ENCODE data around the gene ATRNL1.

The ATRNL1 gene

DNA sequence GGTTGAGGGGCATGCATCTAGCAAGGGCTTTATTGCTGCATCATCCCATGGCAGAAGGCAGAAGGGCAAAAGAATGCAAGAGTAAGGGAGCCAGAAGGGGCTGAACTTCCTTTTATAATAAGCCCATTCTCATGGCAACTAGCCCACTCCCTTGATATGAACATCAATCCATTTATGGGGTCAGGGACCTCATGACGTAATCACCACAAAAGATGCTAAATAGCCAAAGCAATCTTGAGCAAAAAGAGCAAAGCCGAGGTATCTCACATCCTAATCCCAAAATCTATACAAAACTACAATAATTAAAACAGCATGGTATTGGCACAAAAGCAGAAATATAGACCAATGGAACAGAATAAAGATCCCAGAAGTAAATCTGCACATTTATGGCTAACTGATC is 499.9 kb downstream of the ATRNL1 start:
- Histone ChIP-seq H3K9me3 (ENCODE audit: severe bottlenecking) (no peaks in the 10 kb centered on the region), H3K27me3 (ENCODE audit: insufficient read depth, poor library complexity, severe bottlenecking) (no peaks in the 10 kb centered on the region), H3K27ac (ENCODE audit: poor library complexity, severe bottlenecking) (no peak overlapping the region), H3K4me1 (ENCODE audit: insufficient read depth, poor library complexity, severe bottlenecking) (no peaks in the 10 kb centered on the region), H3K4me3 (ENCODE audit: severe bottlenecking) (no peak overlapping the region), H3K36me3 (ENCODE audit: low read depth) (no peaks in the 10 kb centered on the region)
- ATAC-seq (ENCODE audit: low read depth), result no peak
- DNase-seq (ENCODE audit: low spot score), result no peak
- TF ChIP-seq, protein P1, sequence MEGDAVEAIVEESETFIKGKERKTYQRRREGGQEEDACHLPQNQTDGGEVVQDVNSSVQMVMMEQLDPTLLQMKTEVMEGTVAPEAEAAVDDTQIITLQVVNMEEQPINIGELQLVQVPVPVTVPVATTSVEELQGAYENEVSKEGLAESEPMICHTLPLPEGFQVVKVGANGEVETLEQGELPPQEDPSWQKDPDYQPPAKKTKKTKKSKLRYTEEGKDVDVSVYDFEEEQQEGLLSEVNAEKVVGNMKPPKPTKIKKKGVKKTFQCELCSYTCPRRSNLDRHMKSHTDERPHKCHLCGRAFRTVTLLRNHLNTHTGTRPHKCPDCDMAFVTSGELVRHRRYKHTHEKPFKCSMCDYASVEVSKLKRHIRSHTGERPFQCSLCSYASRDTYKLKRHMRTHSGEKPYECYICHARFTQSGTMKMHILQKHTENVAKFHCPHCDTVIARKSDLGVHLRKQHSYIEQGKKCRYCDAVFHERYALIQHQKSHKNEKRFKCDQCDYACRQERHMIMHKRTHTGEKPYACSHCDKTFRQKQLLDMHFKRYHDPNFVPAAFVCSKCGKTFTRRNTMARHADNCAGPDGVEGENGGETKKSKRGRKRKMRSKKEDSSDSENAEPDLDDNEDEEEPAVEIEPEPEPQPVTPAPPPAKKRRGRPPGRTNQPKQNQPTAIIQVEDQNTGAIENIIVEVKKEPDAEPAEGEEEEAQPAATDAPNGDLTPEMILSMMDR (IDR thresholded peaks at IDR 0.05; ENCODE audit: poor library complexity, severe bottlenecking), result no peak

DNA sequence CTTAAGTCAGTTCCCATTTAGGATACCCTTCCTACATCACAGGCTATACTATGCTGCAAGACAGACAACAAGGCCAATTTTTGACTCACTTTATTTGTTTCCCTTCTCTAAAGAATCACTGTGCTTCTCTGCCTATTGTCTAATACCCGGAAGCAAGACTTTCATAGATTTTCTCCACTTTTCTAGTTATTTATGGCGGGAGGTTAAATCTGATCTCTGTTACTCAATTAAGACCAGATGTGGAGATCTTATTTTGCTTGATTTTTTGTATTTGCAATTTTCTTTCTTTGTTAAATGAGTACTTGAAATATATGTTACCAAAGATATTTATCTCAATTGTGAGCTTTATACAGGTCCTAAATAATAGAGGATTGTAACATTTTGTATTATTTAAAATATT is 511.5 kb downstream of the ATRNL1 start:
- no peaks in the 10 kb centered on the region for H3K4me1 ChIP-seq (ENCODE audit: insufficient read depth, poor library complexity, severe bottlenecking)
- TF ChIP-seq, protein P1 (IDR thresholded peaks at IDR 0.05; ENCODE audit: poor library complexity, severe bottlenecking), result no peak
- H3K27me3 ChIP-seq (ENCODE audit: insufficient read depth, poor library complexity, severe bottlenecking), result no peaks in the 10 kb centered on the region
- no peak for ATAC-seq (ENCODE audit: low read depth)
- H3K27ac ChIP-seq (ENCODE audit: poor library complexity, severe bottlenecking), result no peak overlapping the region
- H3K36me3 ChIP-seq (ENCODE audit: low read depth), result no peaks in the 10 kb centered on the region
- no peak for DNase-seq (ENCODE audit: low spot score)
- H3K9me3 ChIP-seq (ENCODE audit: severe bottlenecking), result no peaks in the 10 kb centered on the region
- no peak overlapping the region for H3K4me3 ChIP-seq (ENCODE audit: severe bottlenecking)

DNA sequence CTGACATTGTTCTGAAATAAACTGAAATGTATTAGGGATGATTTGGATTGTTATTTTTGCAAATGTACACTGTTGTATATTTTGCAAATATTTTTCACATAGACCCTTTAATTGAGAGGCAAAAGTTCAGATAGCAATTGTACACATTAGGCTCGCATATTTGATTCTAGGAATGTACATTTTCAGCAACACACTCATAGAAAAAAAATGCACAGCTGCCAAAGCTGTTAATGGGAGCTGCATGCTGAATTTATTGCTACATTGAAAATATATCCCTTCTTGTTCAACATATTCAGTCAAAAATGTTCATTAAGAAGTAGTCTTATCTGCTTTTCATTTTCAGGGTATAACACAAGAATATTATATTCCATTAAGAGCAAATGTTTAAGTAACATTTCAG is 512.9 kb downstream of the ATRNL1 start:
- Histone ChIP-seq H3K36me3 (ENCODE audit: low read depth) (no peaks in the 10 kb centered on the region), H3K9me3 (ENCODE audit: severe bottlenecking) (no peaks in the 10 kb centered on the region), H3K27me3 (ENCODE audit: insufficient read depth, poor library complexity, severe bottlenecking) (no peaks in the 10 kb centered on the region), H3K4me3 (ENCODE audit: severe bottlenecking) (no peak overlapping the region), H3K27ac (ENCODE audit: poor library complexity, severe bottlenecking) (no peak overlapping the region), H3K4me1 (ENCODE audit: insufficient read depth, poor library complexity, severe bottlenecking) (no peaks in the 10 kb centered on the region)
- ATAC-seq (ENCODE audit: low read depth) (no peak), DNase-seq (ENCODE audit: low spot score) (no peak)
- TF ChIP-seq, protein P1 (IDR thresholded peaks at IDR 0.05; ENCODE audit: poor library complexity, severe bottlenecking), result no peak

DNA sequence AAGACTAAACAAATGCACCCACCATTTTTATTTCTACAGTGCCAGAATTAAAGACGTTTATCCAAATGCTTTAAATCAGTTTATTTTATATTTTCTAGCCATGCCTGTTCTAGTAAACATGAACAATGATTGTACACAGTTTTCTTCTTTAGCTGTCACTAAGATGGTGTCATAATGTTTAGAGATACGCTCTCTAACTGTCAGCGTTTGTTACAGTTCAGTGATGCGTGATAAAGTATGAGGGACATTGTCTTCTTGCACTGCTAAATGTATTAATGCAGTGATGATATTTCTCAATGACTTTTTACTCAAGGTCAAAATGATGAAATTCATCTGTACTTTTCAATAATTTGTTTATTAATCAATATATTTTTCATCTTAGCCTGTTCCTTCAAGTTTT is 513.6 kb downstream of the ATRNL1 start:
- DNase-seq (ENCODE audit: low spot score), result no peak
- Histone ChIP-seq H3K4me1 (ENCODE audit: insufficient read depth, poor library complexity, severe bottlenecking) (no peaks in the 10 kb centered on the region), H3K4me3 (ENCODE audit: severe bottlenecking) (no peak overlapping the region), H3K27me3 (ENCODE audit: insufficient read depth, poor library complexity, severe bottlenecking) (no peaks in the 10 kb centered on the region), H3K27ac (ENCODE audit: poor library complexity, severe bottlenecking) (no peak overlapping the region), H3K9me3 (ENCODE audit: severe bottlenecking) (no peaks in the 10 kb centered on the region), H3K36me3 (ENCODE audit: low read depth) (no peaks in the 10 kb centered on the region)
- TF ChIP-seq, protein P1 (IDR thresholded peaks at IDR 0.05; ENCODE audit: poor library complexity, severe bottlenecking), result no peak
- ATAC-seq (ENCODE audit: low read depth), result no peak

DNA sequence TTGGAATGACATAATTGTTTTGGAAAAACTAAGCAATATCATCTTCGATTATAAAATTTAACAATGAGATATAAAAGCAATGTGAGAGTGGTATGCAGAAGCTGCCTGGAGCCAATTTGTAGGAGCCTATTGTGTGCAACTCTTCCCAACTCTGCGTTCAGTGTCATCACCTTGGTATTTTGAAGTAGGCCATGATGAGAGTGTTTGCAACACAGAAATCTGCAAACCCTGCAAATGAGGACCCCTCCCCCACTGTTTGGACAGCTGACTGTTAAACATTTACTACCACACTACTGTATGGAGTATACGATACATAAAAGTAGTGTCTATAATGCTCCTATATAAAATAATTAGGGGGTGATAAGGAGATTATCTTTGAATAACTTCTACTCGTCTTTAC is 531.3 kb downstream of the ATRNL1 start:
- Histone ChIP-seq H3K9me3 (ENCODE audit: severe bottlenecking) (peaks cover 3% of the 10 kb centered on the region), H3K27me3 (ENCODE audit: insufficient read depth, poor library complexity, severe bottlenecking) (no peaks in the 10 kb centered on the region), H3K27ac (ENCODE audit: poor library complexity, severe bottlenecking) (no peak overlapping the region), H3K36me3 (ENCODE audit: low read depth) (no peaks in the 10 kb centered on the region), H3K4me1 (ENCODE audit: insufficient read depth, poor library complexity, severe bottlenecking) (no peaks in the 10 kb centered on the region), H3K4me3 (ENCODE audit: severe bottlenecking) (no peak overlapping the region)
- ATAC-seq (ENCODE audit: low read depth) (peak; percentile 54; the same call in 2 of the 3 replicates), DNase-seq (ENCODE audit: low spot score) (no peak)
- TF ChIP-seq, protein P1 (IDR thresholded peaks at IDR 0.05; ENCODE audit: poor library complexity, severe bottlenecking), result no peak

All from RWPE2 (cell line).